GM20000 (cell line): ENCODE results near the gene RAB24.

Experiments
- DNase-seq: peaks from one replicate; pipeline ENCODE4 v3.0.0; 2012; ENCODE audit warnings: low spot score
- TF ChIP-seq, protein P1 (sequence below): IDR thresholded peaks from 2 replicates; pipeline ENCODE4 v1.5.1; 2012; ENCODE audit warnings: mild to moderate bottlenecking, control low read depth; ENCODE audit errors: extremely low read depth, missing control alignments

Gene RAB24

DNA sequence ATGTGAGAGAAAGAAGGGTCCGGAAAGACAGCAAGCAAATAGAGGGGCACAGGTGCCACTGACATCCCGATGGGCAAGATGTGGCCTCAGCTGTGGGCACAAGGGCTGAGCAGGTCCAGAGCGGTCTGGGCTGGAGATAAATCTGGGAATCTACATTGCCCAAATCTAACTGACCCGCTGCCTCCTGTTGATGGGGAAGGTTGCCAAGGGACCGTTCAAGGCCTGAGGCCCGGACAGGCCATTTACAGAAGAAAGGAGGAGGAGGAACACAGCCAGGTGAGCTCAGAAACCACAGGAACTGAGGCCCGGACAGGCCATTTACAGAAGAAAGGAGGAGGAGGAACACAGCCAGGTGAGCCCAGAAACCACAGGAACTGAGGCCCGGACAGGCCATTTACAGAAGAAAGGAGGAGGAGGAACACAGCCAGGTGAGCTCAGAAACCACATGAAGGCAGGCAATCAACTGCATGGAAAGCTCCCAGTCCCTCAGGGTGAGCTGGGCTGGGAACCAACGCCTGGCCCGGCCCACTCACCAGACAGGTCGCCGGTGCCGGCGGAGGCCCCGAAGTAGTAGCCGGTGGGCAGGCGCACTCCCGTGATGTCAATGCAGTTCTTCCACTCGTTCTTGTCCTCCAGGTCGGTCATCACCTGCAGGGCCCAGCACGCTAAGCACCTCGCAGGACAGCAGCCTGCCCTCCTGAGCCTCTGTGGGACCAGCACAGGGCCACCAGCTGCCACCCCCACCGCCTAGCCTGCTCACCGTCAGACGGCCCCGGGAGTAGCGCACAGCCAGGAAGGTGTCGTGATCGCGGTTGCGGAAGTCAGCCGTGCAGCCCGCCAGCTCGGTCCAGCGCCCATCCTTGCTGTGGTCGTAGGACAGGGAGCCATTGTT, 33.3 kb upstream of the RAB24 start:
- DNase-seq: no peak

DNA sequence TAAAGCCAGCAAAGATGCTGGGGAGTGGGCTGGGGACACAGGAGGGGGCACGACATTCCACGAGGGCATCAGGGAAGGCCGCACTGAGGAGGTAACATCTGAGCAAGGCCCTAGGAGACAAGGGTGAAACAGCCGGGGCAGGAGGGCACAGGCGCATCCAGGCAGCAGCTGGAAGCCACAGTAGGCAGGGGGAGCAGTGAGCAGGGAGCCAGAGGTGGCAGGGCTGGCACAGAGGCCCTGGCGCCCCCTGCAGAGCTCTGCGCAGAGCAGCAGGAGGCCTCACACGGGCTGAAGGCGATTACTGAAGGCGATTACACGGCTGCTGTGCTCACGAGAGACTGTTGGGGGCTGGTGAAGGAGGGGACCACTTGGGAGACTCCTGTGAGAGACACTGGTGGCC, 32.6 kb upstream of the RAB24 start:
- TF ChIP-seq, protein P1, sequence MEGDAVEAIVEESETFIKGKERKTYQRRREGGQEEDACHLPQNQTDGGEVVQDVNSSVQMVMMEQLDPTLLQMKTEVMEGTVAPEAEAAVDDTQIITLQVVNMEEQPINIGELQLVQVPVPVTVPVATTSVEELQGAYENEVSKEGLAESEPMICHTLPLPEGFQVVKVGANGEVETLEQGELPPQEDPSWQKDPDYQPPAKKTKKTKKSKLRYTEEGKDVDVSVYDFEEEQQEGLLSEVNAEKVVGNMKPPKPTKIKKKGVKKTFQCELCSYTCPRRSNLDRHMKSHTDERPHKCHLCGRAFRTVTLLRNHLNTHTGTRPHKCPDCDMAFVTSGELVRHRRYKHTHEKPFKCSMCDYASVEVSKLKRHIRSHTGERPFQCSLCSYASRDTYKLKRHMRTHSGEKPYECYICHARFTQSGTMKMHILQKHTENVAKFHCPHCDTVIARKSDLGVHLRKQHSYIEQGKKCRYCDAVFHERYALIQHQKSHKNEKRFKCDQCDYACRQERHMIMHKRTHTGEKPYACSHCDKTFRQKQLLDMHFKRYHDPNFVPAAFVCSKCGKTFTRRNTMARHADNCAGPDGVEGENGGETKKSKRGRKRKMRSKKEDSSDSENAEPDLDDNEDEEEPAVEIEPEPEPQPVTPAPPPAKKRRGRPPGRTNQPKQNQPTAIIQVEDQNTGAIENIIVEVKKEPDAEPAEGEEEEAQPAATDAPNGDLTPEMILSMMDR: no peak
- DNase-seq: no peak

More for the DNA sequence above, 33.3 kb upstream of the RAB24 start:
- TF ChIP-seq, protein P1: no peak

DNA sequence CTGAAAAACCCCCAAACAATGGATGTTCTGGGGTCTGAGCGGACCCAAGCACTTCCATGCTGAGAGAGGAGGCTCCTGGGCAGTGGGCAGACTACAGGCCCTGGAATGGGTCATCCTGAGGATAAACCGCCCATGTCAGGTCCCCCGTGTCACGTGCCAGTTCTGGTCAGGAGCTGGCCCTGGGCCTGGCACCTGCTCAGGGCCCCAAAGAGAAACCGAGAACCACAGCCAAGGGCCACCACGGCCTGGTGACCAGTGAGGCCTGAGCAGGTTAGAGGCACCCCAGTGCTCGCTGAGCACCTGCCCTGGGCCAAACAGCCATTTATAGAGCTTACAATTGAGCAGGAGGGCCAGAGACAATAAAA, 32.2 kb upstream of the RAB24 start:
- no peak for DNase-seq
- TF ChIP-seq, protein P1: no peak

DNA sequence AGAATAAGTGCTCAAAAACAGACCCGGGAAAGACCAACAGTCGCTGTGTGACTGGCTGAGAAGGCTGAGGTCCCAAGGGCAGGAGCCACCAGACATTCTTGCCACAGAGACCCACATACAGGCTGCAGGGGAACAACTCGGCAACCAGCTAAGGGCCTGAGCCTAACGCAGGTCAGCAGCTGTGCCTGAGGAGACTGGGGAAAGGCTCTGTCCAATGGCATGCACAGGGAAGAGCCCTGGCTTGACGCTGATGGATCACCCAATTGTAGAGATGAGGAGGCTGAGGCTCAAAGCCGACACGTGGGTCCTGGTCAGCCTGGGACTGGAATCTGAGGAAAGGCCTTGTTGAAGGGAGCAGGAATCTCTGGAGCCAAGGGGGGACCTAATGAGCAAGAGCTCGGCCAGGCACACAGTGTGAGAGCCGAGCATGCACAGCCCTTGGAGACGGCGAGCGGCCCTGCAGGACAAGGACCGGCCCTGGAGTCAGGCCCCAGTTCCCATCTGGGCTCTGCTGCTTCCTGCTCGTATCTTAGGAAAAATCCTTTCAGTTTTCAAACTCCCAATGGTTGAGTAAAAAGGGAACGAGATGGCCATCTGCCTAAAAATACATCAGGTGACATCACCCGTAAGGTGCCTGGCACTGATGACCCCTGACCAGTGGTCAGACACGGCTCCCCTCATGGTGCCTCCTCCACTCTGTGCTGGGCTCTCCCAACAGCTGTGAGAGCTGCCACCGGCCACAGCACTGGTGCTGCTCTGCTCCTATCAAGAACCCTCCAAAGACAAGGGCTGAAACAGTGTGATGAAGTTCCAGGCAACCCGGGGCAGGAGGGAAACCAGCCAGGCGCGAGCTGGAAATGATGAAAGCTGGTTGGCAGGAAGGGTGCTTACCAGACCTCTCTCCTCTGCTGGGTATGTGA, 31.5 kb upstream of the RAB24 start:
- TF ChIP-seq, protein P1: no peak
- no peak for DNase-seq

DNA sequence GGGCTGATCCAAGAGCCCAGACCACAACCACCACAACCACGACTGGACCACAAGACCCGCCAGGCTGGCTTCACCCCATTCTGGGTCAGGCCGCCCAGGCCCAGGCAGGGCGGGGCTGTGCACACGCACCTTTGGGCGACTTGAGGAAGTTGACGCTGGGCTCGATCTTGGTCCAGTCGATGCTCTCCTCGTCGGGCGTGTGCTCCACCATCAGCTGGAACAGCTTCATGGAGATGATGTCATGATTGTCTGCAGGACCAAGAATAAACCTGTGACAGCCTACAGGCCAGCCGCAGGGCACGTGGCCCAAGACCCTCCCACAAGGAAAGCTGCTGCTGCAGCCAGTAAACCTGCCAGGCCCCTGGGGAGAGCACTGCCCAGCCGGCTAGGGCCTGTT, 30.6 kb upstream of the RAB24 start:
- no peak for DNase-seq
- TF ChIP-seq, protein P1: no peak

DNA sequence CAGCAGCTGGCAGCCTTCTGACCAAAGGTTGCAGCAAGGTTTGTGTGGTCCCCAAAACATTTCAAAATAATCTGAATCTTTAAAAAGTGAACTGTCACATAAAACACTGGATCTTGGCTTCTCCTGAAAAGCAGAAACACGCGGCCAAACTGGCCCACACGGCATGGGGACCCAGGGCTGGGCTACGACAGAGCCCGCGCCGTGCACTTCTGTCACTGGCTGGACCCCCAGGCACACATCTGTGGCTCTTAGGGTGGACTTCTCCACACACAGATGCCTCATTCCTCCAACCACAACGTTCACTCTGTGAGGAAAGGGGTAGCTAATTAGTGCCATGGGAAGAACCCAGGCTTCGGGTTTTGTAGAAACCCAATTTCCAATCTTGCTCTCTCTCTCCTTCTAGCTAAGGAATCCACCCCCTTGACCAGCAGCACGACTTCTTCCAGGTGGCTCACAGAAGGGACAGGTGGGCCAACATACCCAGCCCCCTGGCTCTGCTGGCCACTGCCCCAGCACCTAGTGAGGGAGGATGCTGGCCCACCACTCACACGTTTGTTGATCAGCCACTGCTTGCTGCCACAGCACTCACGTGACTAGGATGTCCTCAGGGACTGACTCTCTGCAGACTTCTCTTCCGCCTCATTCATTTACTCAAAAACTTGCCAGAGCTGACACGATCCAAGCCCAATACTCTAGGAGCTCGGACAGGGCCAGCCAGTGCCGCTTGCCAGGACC, 30.1 kb upstream of the RAB24 start:
- TF ChIP-seq, protein P1: no peak
- DNase-seq: no peak
